Activated CD8-positive, alpha-beta memory T cell treated with anti-CD3 and anti-CD28 coated beads, Interleukin-2, amount 50 U/mL, for 1 hour (primary cell): Measurements from ENCODE around the gene PTPN6.
"Not testable (repeated sequence)": the region's sequence is repeated elsewhere in the genome, so short reads cannot be mapped to it uniquely, and the experiment has no call there.

Source experiments
- DNase-seq: peaks from one replicate; pipeline ENCODE4 v3.0.0-alpha.2; 2020; ENCODE audit errors: extremely low read depth

PTPN6 gene

GRCh38 chr12:6950811-6951540 lies at the start of gene PTPN6:
TSS of gene PTPN6 (plus strand) at chr12:6951356. CDS start at chr12:6951513, 157 bp downstream.
- no peak for DNase-seq

GRCh38 chr12:6902448-6902847 lies 48.7 kb upstream of the PTPN6 start:
- DNase-seq, result no peak

GRCh38 chr12:6903722-6904121 lies 47.4 kb upstream of the PTPN6 start:
- no peak for DNase-seq

- peak; percentile 93 for DNase-seq
Observed at GRCh38 chr12:6904280-6905276, 46.6 kb upstream of the PTPN6 start, which contains the start of gene LRRC23. TSS of gene LRRC23 (plus strand) at chr12:6904822. CDS start at chr12:6905634, 812 bp downstream.

GRCh38 chr12:6905414-6906040 lies 45.6 kb upstream of the PTPN6 start:
- no peak for DNase-seq

- not testable (repeated sequence) for DNase-seq
Observed at GRCh38 chr12:6908141-6908540, 43.0 kb upstream of the PTPN6 start.

GRCh38 chr12:6909421-6910145 lies 41.6 kb upstream of the PTPN6 start:
- DNase-seq, result no peak

GRCh38 chr12:6912164-6912935 lies 38.8 kb upstream of the PTPN6 start:
- no peak for DNase-seq

GRCh38 chr12:6914246-6914946 lies 36.8 kb upstream of the PTPN6 start, which contains the start of gene ENO2:
TSS of gene ENO2 (plus strand) at chr12:6914580. CDS start at chr12:6915833, 1,253 bp downstream.
- DNase-seq, result peak; percentile 76

GRCh38 chr12:6914947-6915788 lies 36.0 kb upstream of the PTPN6 start:
- DNase-seq, result no peak

- DNase-seq, result no peak
Observed at GRCh38 chr12:6915789-6916285, 35.3 kb upstream of the PTPN6 start.

- DNase-seq, result no peak
Observed at GRCh38 chr12:6916426-6917200, 34.5 kb upstream of the PTPN6 start.

- DNase-seq, result no peak
Observed at GRCh38 chr12:6917491-6918231, 33.5 kb upstream of the PTPN6 start.

GRCh38 chr12:6919588-6919987 lies 31.6 kb upstream of the PTPN6 start:
- no peak for DNase-seq

GRCh38 chr12:6921539-6921938 lies 29.6 kb upstream of the PTPN6 start:
- DNase-seq, result no peak

GRCh38 chr12:6921996-6922946 lies 28.9 kb upstream of the PTPN6 start:
- no peak for DNase-seq
